SKM-1 (cell line): Measurements from ENCODE around the gene CHD2.
"Not testable (repeated sequence)": the region's sequence is repeated elsewhere in the genome, so short reads cannot be mapped to it uniquely, and the experiment has no call there.

ENCODE experiments used
- DNase-seq: peaks from one replicate; lab custom pipeline; 2025; ENCODE audit not compliant: unreplicated experiment; lab: John Stamatoyannopoulos, UW

Gene CHD2

DNA sequence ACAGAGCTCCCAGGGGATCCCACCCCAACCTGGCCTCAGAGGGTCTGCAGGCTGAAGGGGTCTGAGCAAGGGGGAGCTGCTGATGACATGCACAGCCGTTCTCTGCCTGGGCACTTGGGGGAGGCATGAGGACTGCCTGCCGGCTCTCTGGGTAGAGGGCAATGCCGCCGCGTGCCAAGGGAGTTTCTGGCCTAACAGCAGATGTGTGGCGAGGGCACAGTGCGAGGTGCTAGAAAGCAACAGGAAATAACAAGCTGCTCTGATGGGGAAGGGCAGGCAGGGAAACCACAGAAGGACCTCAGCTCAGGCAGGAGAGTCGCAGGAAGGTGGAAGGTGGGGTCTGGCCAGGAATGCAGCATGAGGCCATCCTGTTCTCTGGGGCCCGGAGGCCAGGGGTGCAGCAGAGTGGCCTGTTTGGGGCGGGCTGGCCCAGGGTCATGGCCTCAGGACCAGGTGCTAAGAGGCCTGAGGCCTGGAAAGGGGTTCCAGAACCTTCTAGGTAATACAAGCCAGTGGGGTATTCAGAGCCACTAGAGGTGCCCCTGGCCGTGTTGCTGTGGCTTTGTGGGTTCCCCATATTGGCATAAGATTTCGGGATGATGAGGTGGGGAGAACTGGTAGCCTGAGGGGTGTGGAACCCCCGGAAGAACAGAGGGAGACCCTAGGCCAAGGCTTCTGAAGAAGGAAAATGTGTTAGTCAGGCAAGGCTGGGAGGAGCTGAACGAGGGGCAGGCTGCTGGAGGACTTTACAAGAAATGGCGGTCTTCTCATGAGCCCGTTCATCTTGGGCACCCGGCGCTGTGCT lies 147.7 kb downstream of the CHD2 start:
- DNase-seq: no peak

DNA sequence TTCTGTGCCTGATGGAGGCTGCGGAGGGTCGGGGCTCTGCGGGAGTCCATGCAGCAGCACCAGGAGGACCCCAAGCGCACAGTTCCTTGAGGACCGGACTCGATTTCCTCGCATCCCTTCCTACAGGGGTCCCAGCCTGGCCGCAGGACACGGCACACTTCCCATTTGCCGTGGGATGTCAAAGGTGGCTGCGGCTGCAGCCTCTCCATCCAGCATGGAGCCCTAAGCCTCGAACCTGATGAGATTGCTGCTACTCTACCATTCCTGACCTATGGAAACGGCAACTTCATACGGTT lies 148.2 kb downstream of the CHD2 start:
- no peak for DNase-seq

DNA sequence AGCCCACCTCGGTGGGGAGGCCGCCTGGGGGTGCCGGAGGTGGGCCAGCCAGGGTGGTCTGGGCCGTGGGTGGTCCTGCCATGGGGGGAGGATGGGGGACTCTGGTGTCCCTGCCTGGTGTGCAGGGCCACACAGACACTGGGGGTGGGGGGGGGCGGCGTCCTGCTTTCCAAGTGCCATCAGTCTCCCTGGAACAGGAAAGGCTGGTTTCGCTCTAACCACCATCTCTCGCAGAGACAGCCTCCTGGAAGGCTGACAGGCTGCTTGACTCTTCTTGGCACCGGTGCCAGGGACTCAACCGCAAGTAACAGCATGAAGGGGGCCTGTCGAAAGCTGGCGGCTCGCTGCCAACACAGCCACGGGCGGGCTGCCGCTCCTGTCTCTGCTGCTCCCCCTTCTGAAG lies 148.6 kb downstream of the CHD2 start:
- DNase-seq: no peak

DNA sequence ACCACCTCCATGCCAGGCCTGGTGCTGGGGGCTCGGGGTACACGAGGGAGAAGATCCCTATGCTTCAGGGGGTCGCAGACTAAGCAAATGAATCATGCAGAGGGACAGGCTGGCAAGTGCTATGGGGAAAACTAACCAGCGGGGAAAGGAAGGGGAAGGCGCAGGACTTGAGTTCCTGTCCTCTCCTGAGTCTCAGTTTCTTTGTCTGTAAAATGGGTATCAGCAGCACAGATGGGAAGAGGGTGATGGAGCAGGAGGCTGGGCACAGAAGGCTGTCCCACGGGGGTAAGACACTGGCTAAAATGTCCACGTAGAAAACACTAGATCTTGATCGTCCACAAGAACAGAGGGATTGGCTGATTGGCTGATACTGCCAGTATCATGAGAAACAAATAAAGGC lies 149.1 kb downstream of the CHD2 start:
- DNase-seq: no peak

DNA sequence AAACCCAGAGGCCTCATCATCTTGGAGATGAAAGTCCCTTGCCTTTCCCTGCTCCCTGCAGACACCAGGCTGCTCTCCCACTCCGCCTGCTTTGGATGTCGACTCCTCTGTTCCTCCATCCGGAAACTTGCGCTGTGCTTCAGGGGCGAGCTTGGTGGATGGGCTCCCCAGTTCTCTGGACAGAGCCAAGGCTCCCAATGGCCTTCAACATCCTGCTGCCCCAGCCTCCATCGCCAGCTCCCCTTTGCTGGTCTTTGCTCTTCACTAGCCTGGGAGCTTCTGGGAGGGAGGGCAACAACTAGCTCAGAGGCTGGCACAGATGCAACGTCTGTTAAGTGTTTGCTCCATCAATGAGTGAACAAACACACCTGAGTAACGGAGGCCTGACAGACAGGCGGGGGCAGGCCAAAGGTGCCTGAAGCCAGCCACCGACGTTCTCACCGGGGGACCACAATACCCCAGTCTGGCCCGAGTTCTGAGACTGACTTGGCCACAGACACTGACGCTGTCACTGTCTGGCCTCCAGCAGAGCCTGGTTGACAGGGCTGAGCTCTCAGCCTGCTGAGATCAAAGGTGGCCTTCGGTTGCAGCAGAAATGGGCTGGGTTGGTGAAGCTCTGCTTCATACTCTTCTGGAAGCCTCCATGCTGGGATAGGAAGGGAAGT lies 149.9 kb downstream of the CHD2 start:
- no peak for DNase-seq

DNA sequence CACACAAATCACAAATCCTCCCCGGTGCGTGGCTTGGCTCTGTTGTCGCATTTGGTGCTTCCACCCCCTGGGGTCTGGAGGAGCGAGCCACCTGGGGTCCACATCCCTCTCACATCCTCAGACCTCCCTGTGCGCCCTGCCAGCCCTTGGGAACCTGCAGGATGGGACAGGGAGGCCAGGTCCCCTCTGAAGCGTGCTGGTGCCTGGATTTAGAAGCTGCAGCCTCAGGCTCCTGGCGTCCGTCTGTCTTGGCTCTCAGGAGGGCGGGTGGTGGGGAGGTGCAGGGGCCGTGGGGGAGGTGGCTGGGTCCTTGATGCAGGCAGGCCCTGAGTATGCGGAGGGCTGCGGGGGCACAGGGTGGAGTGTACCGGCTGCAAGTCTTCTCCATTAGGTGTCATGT lies 150.5 kb downstream of the CHD2 start:
- no peak for DNase-seq

DNA sequence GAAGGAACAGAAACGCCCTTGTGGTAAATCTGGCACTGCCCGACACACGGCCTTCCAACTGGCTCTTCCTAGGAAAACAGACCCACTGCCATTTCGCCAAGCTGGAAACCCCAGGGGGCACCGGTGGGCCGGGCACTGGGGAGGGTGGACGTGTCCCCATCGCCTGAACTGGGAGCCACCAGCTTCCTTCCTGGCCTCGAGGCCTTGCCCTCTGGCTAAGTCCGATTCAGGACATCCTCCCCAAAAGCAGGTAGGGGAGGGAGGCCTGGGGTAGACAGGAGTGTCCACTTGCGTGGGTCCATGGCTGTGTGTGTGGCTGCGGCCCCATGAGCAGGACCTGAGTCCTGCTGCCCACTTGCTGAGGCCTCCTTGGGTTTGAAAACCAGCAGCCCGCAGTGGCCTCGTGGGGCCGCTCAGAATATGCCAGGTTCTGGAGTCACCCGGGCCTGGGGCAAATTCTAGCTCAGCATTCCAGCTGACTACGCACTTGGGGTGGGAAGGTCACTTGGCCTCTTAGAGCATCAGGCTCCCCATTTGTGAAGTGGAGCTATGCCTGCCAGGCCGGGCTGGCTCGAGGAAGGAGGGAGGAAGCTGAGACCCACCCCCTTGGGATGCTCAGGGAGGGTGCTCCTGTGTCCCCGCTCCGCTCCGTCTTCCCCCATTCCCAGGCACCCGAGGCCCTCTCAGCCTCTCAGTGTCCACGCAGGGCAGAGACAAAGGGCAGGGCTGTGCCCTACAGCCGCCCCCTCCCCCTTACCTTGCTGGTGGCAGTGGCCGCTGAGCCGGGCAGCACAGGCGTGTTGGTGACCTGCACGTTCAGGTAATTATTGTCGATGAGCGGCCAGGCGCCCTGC lies 151.3 kb downstream of the CHD2 start:
- DNase-seq: no peak

DNA sequence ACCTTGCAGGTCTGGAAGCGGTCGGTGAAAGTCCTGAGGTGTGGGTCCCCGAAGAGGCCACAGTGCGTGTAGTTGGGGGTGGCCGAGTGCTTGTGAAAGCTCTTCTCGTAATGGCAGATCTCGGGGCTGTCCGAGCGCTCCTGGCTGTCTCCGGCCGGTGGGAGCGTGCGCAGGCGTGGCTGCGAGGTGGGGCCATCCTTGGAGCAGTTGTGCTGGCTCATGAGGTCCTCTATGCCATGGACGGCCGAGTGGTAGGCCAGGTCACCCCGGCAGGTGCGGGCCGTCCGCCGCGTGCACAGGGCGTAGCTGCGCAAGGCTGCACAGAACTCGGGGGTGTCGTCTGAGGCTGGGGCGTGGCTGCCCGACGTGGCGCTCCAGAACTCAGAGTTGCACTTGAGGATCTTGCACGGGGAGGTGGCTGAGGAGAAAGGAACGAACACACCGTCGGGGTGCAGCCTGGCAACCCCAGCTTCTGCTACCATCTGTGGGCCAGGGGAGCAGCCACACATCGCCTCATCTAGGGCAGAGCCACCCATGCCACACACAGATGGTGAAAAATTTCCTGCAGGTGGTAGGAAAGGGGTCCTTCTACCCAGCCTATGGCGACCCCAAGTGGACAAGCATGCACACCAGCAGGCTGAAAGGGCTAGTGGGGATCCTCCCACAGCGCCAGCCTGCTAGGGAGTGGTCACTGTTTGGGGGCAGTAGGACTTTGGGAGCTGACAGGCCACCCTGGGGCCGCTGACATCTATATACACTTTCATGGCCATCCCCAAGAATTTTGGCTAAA lies 152.2 kb downstream of the CHD2 start:
- DNase-seq: no peak

DNA sequence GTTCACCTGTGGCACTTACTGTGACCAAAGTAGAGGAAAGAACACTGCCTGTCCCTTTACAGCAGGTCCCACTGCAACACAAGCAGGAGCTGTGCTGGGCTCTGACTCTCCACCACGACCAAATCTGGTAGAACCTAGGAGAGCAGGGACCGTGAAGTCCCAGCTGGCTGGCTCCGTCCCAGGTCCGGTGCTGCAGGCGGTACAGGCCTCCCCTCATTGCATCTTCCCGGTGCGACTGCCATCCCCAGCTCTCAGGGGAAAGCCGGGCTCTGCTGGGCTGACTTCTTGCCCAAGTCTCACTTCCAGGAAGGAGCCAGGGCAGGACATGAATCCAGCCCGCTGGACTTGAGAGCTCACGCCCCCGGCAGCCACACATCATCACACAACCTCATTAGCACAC lies 155.1 kb downstream of the CHD2 start:
- DNase-seq: no peak

DNA sequence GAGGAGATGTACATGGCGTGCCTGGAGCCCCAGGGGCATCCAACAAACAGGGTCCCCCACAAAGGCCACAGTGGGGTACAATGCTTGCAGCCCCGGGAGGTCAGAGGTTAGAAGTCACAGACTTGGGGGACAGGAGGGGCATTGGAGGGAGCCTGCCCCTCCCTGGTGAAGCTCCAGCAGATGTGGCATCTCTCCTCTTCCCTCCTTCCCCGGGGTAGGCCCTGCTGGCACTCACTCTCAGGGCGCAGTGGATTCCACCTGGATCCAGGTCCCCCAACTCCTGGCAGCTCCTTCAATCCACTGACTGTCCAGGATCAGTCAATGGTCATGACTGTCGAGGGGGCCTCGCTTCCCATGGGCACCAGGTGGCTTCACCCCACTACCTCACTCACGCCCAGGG lies 156.7 kb downstream of the CHD2 start:
- DNase-seq: no peak

DNA sequence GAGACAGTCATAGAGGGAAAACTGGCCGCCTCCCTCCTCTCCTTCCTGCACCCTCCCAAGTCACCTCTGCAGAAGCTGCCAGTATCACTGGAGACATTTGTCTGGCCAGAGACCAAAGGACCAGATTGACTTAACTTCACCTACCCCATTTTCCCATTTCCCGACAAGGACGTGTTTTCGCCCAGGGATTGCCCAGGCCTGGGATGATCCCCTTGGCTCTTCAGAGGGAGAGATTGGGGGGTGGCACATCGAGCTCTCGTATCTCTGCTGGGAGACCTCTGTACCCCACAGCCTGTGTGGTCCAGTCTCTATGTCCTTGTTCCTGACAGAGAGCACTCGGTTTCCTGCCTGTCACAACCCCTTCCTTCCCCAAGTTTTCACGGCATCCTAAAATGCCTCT lies 157.5 kb downstream of the CHD2 start:
- no peak for DNase-seq

DNA sequence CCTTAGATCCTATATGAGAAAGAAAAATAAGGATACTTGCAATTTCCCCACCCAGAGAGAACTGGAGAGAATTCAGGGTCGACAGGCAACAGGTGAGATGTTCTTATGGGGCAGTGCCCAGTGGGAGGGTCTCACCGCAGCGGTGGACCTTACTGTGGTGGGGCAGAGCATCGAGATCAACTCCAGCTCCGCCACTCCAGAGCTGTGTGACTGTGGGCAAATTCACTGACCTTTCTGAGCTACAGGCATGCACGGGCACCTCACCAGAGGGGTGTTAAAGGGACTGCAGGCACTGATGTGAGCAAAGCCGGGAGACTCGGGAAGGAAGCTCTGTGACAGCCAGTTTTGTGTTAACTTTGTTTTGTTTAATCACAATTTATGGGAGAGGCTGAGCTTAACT lies 158.0 kb downstream of the CHD2 start:
- no peak for DNase-seq

DNA sequence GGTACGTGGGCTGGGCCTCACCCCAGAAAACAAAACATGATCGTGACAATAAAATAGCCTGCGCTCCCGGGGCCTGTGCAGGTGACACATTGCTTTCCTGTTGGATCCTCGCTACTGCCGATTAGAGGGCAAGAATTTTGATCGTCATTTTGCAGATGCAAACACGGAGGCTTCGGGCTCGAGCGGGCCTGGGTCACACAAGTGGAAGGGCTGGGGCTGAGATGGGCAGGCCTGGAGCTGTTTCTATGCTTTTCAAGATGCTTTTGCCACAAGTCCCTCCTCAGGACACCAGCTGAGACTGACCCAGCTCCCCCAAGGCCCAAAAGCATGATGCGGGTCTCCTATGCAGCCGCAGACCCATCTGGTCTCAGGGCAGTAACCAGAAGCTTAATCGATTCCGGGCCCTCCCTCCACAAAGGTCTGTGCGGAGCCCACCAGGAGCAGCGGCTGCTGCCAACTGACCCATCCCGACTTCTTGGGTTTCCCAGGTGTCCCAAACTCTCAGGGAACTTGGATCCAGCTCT lies 158.8 kb downstream of the CHD2 start:
- no peak for DNase-seq

DNA sequence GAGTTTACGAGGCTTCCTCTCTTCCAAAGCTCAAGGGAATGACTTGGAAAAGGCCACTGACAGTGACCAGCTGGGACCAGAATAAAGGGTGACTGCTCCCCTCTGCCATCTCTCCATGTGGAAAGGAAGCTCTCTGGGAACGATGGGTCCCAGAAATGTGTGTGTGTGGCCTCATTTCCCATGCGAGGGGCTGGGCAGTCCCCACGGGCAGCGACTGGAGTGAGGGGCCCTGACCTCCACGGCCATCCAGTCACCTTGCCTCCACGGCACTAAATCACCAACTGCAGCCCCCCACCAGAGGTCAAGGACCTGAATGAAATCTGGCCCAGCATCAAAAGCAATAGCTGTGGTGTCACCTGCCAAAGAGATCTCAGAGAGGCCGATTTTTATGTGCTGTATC lies 159.3 kb downstream of the CHD2 start:
- no peak for DNase-seq

DNA sequence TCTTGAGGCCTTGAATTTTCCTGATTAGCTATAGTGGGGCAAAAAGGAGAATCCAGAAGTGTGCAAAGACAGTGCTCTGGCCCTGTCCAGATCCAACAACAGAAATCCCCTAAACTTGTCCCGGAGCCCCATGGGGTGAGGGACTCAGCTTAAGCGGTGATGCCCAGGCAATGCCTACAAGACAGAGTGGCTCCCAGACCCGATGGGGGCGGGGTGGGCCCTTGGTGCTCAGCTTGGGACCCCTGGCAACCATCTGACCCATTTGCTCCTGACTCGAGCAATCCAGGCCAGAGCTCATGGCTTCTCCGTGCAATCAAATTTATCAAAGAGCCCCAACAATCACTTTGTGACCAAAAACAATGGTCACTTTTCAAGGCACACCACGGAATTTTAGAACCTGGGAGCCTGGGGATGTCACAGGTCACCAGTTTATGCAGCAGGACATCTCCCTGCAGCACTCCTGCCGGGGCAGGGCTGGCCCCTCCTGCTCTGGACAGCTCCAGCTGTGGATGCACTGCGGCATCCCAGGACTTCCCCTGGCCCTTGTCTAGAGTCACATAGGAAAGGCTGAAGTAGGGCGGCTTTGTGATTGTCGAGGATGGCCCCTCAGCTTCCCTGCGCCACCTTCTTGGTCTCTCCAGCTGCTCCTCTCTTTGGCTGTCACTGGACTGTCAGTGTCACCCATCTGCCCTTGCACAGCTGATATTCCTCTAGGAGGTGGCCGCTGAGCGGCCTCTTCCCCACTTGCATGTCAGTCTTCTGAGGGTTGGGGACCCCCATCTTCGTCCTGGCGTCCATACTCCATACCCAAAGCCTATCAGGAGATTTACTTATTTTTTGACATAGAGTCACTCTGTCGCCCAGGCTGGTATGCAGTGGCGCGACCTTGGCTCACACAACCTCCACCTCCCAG lies 160.5 kb downstream of the CHD2 start:
- no peak for DNase-seq

DNA sequence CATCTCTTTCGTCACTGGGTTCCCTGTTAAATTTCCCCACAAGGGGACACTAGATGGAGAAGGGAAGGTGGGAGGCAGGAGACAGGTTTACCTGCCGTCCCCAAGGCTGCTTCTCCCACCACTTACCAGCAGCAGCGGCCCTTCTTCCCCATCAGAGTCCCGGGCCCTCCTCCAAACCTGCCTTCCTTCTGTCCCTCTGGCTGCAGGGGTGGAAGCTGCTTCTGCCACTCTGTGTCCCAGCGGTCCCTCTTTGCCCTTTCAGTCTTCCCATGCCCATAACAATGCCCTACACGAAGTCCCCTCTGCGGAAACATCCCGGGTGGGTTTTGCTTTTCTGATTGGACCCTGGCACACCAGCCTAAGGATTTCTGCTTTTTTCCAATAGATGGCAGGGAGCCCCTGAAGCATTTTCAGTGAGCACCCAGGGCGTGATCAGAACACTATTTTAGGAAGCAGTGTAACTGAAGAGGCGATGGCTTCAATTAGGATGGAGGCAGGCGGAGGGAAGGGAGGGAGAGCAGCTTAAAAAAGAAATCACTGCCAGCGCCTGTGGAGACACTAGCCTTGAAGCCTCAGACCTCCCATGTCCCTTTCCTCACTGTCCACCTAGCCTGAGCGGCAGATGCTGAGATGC lies 162.6 kb downstream of the CHD2 start:
- DNase-seq: not testable (repeated sequence)

DNA sequence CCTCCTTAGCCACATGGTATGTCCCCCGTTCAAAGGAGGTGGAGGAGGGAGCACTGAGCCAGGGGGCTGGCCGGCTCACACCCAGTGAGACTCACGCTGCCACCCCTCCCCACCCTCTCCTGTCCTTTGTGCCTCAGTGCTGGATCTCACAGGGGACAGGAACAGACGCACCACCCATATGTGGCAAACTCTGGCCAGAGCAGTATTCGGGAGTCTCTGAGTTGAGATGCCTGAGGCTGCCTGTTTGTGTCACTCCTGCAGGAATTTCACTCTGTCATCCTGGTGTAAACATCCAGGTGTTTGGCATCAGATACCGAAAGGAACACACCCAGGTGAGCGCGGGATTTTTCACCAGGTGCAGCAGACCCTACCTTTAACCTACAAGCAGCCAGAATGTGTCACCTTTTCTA lies 163.1 kb downstream of the CHD2 start:
- DNase-seq: no peak

DNA sequence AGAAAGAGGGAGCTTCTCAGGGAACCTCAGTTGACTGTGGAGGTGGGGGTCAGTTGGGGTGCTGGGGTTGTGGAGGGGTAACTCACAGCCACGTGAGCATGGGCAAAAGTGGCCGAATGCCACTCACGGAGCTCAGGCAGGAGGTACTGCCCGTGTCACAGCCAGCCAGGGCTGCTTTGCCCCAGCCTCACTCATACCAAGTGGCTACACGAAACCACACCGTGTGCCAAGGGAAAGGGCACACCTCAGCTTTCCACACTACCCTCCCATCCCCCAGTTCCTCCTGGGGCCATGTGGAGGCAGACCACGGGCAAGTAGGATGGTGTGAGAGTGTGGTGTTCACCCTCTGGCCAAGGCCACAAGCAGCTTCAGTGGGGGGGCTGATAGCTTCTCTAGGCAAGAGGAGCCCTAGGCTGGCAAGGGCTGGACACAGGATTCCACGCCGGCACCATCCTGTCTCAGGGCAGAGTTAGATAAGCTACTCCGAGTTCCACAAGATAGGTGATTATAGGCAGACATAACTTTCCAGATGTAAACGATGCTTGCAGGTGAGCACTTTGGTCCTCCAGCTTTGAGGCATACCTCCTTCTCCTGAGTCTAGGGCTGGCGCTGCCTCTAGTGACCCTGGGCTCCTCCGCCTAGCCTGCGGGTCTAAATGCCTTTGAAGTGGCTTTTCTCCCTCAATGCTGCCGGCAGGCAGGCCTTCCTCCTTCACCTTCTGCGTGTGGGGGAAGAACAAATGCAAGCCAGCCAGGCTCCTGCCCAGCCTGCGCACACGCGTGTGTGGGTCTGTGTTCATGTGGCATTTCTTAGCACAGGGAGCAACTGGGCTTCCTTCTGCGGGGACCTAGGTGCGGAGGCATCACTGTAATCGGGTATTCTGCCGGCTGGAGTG lies 163.9 kb downstream of the CHD2 start:
- no peak for DNase-seq

DNA sequence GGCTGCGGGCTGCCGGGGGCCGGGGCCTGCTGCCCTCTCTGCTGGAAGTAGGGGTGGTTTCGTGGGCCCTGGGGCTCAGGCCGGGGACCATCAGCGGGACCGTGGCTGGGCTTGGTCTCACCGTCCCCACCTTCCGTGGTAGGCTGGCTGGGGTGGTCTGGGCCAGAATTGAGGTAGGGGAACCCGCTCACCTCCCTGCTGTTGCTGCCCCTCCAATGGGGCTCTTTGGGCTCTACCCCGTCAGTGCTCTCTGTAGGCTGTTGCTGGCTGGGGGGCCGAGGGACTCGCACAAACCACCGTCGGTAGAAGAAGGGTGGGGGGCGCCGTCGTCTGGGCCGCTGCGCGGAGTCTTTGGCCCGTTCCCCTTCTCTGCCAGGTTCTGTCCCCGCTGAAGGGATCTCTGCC lies 165.5 kb downstream of the CHD2 start:
- DNase-seq: no peak
